Ovary (tissue), 3 donors: ENCODE data around the gene PCDHA7.

Source experiments
- EP300 ChIP-seq: sonication (generic); formaldehyde crosslinking; IDR thresholded peaks from one replicate; pipeline ENCODE4 v1.6.1; 2017; ENCODE audit warnings: antibody characterized with exemption
- POLR2A ChIP-seq: fragments of 450-650 bp; IDR thresholded peaks from one replicate; pipeline ENCODE4 v1.6.1; 2017; ENCODE audit warnings: antibody characterized with exemption, mild to moderate bottlenecking, moderate library complexity
- TF ChIP-seq, protein P1 (sequence below), 3 donors: fragments of 450-650 bp in 2 of 3; fragments of 200-600 bp in 1 of 3; IDR thresholded peaks; one replicate each; pipeline versions ENCODE4 v1.5.1 to v1.8.0; 2016 to 2022; ENCODE audit warnings: antibody characterized with exemption in 3 of 3, mild to moderate bottlenecking in 1 of 3
- donor health status: DM: no; HTN: no; CAD: no.

DNA sequence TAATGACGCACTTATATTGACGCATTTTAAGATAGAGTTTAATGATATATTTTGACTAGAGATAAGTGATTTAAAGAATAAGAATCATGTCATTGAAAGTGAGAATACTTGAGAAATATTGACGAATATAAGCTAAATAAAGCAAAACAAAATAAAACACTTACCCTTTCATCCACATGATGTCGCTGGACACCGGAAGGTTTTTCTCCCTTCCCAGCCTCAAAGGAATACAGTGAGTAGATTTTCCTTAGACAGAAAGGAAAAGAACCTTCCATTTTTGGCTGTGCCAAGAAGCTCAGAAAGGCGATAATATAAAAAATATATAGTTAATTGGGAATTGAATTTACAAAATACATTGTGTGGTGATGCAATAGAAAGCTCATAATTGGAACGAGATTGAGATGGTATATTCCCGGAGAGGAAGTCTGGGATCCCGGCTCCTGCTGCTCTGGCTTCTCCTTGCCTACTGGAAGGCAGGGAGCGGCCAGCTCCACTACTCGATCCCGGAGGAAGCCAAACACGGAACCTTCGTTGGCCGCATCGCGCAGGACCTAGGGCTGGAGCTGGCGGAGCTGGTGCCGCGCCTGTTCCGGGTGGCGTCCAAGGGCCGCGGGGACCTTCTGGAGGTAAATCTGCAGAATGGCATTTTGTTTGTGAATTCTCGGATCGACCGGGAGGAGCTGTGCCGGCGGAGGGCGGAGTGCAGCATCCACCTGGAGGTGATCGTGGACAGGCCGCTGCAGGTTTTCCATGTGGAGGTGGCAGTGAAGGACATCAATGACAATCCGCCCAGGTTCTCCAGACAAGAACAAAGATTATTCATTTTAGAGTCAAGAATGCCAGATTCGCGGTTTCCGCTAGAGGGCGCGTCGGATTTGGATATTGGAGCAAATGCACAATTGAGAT is 12.4 kb upstream of the PCDHA7 start, which contains the start of gene PCDHA5:
- TF ChIP-seq, protein P1, sequence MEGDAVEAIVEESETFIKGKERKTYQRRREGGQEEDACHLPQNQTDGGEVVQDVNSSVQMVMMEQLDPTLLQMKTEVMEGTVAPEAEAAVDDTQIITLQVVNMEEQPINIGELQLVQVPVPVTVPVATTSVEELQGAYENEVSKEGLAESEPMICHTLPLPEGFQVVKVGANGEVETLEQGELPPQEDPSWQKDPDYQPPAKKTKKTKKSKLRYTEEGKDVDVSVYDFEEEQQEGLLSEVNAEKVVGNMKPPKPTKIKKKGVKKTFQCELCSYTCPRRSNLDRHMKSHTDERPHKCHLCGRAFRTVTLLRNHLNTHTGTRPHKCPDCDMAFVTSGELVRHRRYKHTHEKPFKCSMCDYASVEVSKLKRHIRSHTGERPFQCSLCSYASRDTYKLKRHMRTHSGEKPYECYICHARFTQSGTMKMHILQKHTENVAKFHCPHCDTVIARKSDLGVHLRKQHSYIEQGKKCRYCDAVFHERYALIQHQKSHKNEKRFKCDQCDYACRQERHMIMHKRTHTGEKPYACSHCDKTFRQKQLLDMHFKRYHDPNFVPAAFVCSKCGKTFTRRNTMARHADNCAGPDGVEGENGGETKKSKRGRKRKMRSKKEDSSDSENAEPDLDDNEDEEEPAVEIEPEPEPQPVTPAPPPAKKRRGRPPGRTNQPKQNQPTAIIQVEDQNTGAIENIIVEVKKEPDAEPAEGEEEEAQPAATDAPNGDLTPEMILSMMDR (IDR thresholded peaks at IDR 0.05) = no peak
- TF ChIP-seq POLR2A (no peak), EP300 (no peak)
